Measurements from ENCODE around the gene MRPL20.
A peak's percentile ranks its signal among the peaks of the same experiment; 100 is the strongest.
"Not testable (repeated sequence)": the region's sequence is repeated elsewhere in the genome, so short reads cannot be mapped to it uniquely, and the experiment has no call there.

The MRPL20 gene

GRCh38 chr1:1415751-1416150 lies 8.7 kb upstream of the MRPL20 start:
- TF ChIP-seq CTCF (conservative IDR thresholded peaks at IDR 0.05; ENCODE audit: low read depth), result no peak
- ChIA-PET POLR2A (ENCODE audit: low non-redundant PET) (interaction anchor here (0.7 kb wide), 1 partner anchor 1182 kb away, joined by 3 read pairs; no protein-coding TSS in a partner anchor), CTCF (interaction anchor here (0.6 to 0.9 kb wide), 2 partner anchors 13 to 397 kb away, joined by 3 to 5 read pairs; no protein-coding TSS in a partner anchor)
- DNase-seq (ENCODE audit: low spot score), result no peak
- no peak overlapping the region for H3K27ac ChIP-seq

- POLR2A ChIA-PET (ENCODE audit: low non-redundant PET); CTCF ChIA-PET; DNase-seq (ENCODE audit: low spot score): not testable (repeated sequence)
These were observed 5.3 kb upstream of the MRPL20 start for GRCh38 chr1:1412311-1412902.

GRCh38 chr1:1411626-1412025 lies 4.5 kb upstream of the MRPL20 start:
- no peak overlapping the region for H3K27ac ChIP-seq
- CTCF ChIA-PET, result no interaction called here
- DNase-seq (ENCODE audit: low spot score), result no peak
- TF ChIP-seq CTCF (conservative IDR thresholded peaks at IDR 0.05; ENCODE audit: low read depth), result no peak
- POLR2A ChIA-PET (ENCODE audit: low non-redundant PET), result no interaction called here

More at GRCh38 chr1:1412311-1412902, 5.3 kb upstream of the MRPL20 start:
- H3K27ac ChIP-seq, result not testable (repeated sequence)

- DNase-seq (ENCODE audit: low spot score); POLR2A ChIA-PET (ENCODE audit: low non-redundant PET); CTCF ChIA-PET; H3K27ac ChIP-seq: not testable (repeated sequence)
These were observed 3.1 kb upstream of the MRPL20 start for GRCh38 chr1:1410238-1410637.

- POLR2A ChIA-PET (ENCODE audit: low non-redundant PET), result interaction anchor here (0.6 to 1.6 kb wide), 5 partner anchors 9 to 31 kb away, joined by 3 to 6 read pairs (median 3); partner anchors contain the start of gene CCNL2
- H3K27ac ChIP-seq, result peak overlapping the region; percentile 82
- CTCF ChIA-PET, result interaction anchor here (0.6 to 3.0 kb wide), 5 partner anchors 13 to 498 kb away, joined by 3 to 15 read pairs (median 3); partner anchors contain the start of gene ANKRD65
- DNase-seq (ENCODE audit: low spot score), result no peak
- no peak for TF ChIP-seq CTCF (conservative IDR thresholded peaks at IDR 0.05; ENCODE audit: low read depth)
These were observed 684 bp upstream of the MRPL20 start for GRCh38 chr1:1407636-1408318.

GRCh38 chr1:1406101-1406820 lies 832 bp downstream of the MRPL20 start:
- CTCF ChIA-PET, result interaction anchor here (0.8 to 3.0 kb wide), 2 partner anchors 35 to 99 kb away, joined by 3 to 15 read pairs; no protein-coding TSS in a partner anchor
- no peak for TF ChIP-seq CTCF (conservative IDR thresholded peaks at IDR 0.05; ENCODE audit: low read depth)
- POLR2A ChIA-PET (ENCODE audit: low non-redundant PET), result interaction anchor here (0.5 to 1.6 kb wide), 3 partner anchors 23 to 56 kb away, joined by 4 to 6 read pairs (median 5); no protein-coding TSS in a partner anchor
- H3K27ac ChIP-seq, result peak overlapping the region; percentile 82
- DNase-seq (ENCODE audit: low spot score), result no peak

GRCh38 chr1:1403653-1404052 lies 3.4 kb downstream of the MRPL20 start:
- no peak for DNase-seq (ENCODE audit: low spot score)
- CTCF ChIA-PET, result no interaction called here
- peak overlapping the region; percentile 82 for H3K27ac ChIP-seq
- POLR2A ChIA-PET (ENCODE audit: low non-redundant PET), result no interaction called here
- TF ChIP-seq CTCF (conservative IDR thresholded peaks at IDR 0.05; ENCODE audit: low read depth), result no peak

GRCh38 chr1:1402901-1403392 lies 4.1 kb downstream of the MRPL20 start:
- H3K27ac ChIP-seq, result peak overlapping the region; percentile 82
- CTCF ChIA-PET, result interaction anchor here (1.0 to 1.4 kb wide), 2 partner anchors 12 to 39 kb away, joined by 5 to 9 read pairs; no protein-coding TSS in a partner anchor
- POLR2A ChIA-PET (ENCODE audit: low non-redundant PET); DNase-seq (ENCODE audit: low spot score): not testable (repeated sequence)

Measured in RWPE1 (cell line).